IMR-90 (cell line): Measurements from ENCODE around the gene PIAS1. TPM values are rescaled to one million over a fixed set of nuclear protein-coding genes. Genes with fewer than 3 reads are reported as not detected.

ENCODE experiments used
- ATAC-seq: fragments of 200-7000 bp; cut with Tn5 transposase; 2 replicates; pipeline ENCODE4 v1.9.1; 2020; ENCODE audit warnings: low read depth, mild to moderate bottlenecking, moderate library complexity
- BruUV-seq: library from RNA; stranded (reverse); fragments of 400-500 nt; replicated peaks from 2 replicates; lab custom pipeline; 2021; lab: Mats Ljungman, UMichigan
- CTCF ChIA-PET: fragments of 300-600 bp; formaldehyde crosslinking; extraction: SDS; loops from one replicate; lab custom pipeline; 2021; ENCODE audit warnings: antibody characterized with exemption; lab: Yijun Ruan, JAX
- POLR2A ChIA-PET: fragments of 300-600 bp; sonication (Branson Sonifier 250); formaldehyde crosslinking; loops from one replicate; lab custom pipeline; 2022; ENCODE audit warnings: antibody characterized with exemption; ENCODE audit not compliant: unreplicated experiment; lab: Charles Lee
- DNase-seq: peaks from one replicate; pipeline ENCODE4 v3.0.0; 2013
- H2AFZ ChIP-seq: replicated peaks from 2 replicates; pipeline ENCODE3; 2013; ENCODE audit warnings: low read length, mild to moderate bottlenecking; ENCODE audit not compliant: poor library complexity
- H2AK5ac ChIP-seq: 2 replicates; pipeline ENCODE4 v1.6.1; 2013; ENCODE audit warnings: low read depth, low read length, inconsistent platforms
- H2AK9ac ChIP-seq: replicated peaks from 2 replicates; pipeline ENCODE3; 2013; ENCODE audit warnings: mild to moderate bottlenecking, low read depth, low read length, moderate library complexity; ENCODE audit not compliant: poor library complexity
- H2BK120ac ChIP-seq: 2 replicates; pipeline ENCODE4 v1.6.1; 2013; ENCODE audit warnings: low read depth, low read length, inconsistent platforms
- H2BK15ac ChIP-seq: 3 replicates; pipeline ENCODE4 v1.6.1; 2013; ENCODE audit warnings: low read depth, low read length, inconsistent platforms
- H2BK20ac ChIP-seq: 2 replicates; pipeline ENCODE4 v1.6.1; 2013; ENCODE audit warnings: low read depth, mild to moderate bottlenecking, inconsistent platforms, low read length, moderate library complexity
- H2BK5ac ChIP-seq: 2 replicates; pipeline ENCODE4 v1.6.1; 2013; ENCODE audit warnings: mild to moderate bottlenecking, low read depth, low read length, inconsistent platforms; ENCODE audit not compliant: poor library complexity, severe bottlenecking
- H3K14ac ChIP-seq: replicated peaks from 2 replicates; pipeline ENCODE4 v1.6.1; 2013; ENCODE audit warnings: low read depth, low read length, inconsistent platforms
- H3K18ac ChIP-seq: 2 replicates; pipeline ENCODE4 v1.6.1; 2013; ENCODE audit warnings: low read depth, low read length, control low read depth
- H3K23ac ChIP-seq: 2 replicates; pipeline ENCODE4 v1.6.1; 2013; ENCODE audit warnings: low read depth, low read length, inconsistent platforms
- H3K27ac ChIP-seq: 2 replicates; pipeline ENCODE4 v1.5.1; 2013; ENCODE audit warnings: mild to moderate bottlenecking, control low read depth, low read length; ENCODE audit not compliant: insufficient read depth
- H3K27me3 ChIP-seq: 2 replicates; pipeline ENCODE4 v1.6.1; 2013; ENCODE audit warnings: low read length; ENCODE audit not compliant: control insufficient read depth, insufficient read depth
- H3K36me3 ChIP-seq: 2 replicates; pipeline ENCODE4 v1.6.1; 2013; ENCODE audit warnings: low read length, mixed read lengths; ENCODE audit not compliant: control insufficient read depth, insufficient read depth
- H3K4ac ChIP-seq: 2 replicates; pipeline ENCODE4 v1.6.1; 2013; ENCODE audit warnings: low read depth, low read length, inconsistent platforms
- H3K4me1 ChIP-seq: 2 replicates; pipeline ENCODE4 v1.6.1; 2013; ENCODE audit warnings: low read length, mixed read lengths; ENCODE audit not compliant: control insufficient read depth, insufficient read depth
- H3K4me2 ChIP-seq: 2 replicates; pipeline ENCODE4 v1.6.1; 2013; ENCODE audit warnings: low read depth, mild to moderate bottlenecking, control low read depth, low read length, moderate library complexity
- H3K4me3 ChIP-seq: 2 replicates; pipeline ENCODE4 v1.5.1; 2013; ENCODE audit warnings: low read depth, mild to moderate bottlenecking, control low read depth, low read length, moderate library complexity; ENCODE audit not compliant: insufficient read depth
- H3K56ac ChIP-seq: 2 replicates; pipeline ENCODE4 v1.6.1; 2013; ENCODE audit warnings: low read length, inconsistent platforms; ENCODE audit not compliant: insufficient read depth; ENCODE audit errors: extremely low read depth
- H3K79me1 ChIP-seq, 2 experiments: 2 replicates each; pipeline ENCODE4 v1.6.1; 2013; ENCODE audit warnings: low read length in 2 of 2, inconsistent platforms in 1 of 2, low read depth in 1 of 2
- H3K9ac ChIP-seq: 2 replicates; pipeline ENCODE4 v1.6.1; 2013; ENCODE audit warnings: low read depth, low read length, control low read depth
- H3K9me1 ChIP-seq: 2 replicates; pipeline ENCODE4 v1.6.1; 2013; ENCODE audit warnings: low read length, inconsistent platforms; ENCODE audit not compliant: insufficient read depth
- H3K9me3 ChIP-seq: 2 replicates; pipeline ENCODE4 v1.6.1; 2013; ENCODE audit warnings: low read length; ENCODE audit not compliant: control insufficient read depth, insufficient read depth
- H4K20me1 ChIP-seq: 2 replicates; pipeline ENCODE4 v1.6.1; 2013; ENCODE audit warnings: low read length, inconsistent platforms; ENCODE audit not compliant: insufficient read depth
- H4K5ac ChIP-seq: 2 replicates; pipeline ENCODE4 v1.6.1; 2013; ENCODE audit warnings: mild to moderate bottlenecking, low read depth, low read length, control low read depth
- H4K8ac ChIP-seq, 2 experiments: 2 replicates each; pipeline ENCODE4 v1.6.1; 2013; ENCODE audit warnings: low read depth in 2 of 2, low read length in 2 of 2, control low read depth in 1 of 2, inconsistent platforms in 1 of 2
- H4K91ac ChIP-seq: 2 replicates; pipeline ENCODE4 v1.6.1; 2013; ENCODE audit warnings: low read depth, low read length, inconsistent platforms; ENCODE audit not compliant: insufficient read depth
- BHLHE40 ChIP-seq: fragments of 150-350 bp; IDR thresholded peaks from 2 replicates; pipeline ENCODE4 v1.6.1; 2016; ENCODE audit warnings: mild to moderate bottlenecking, low read depth, low read length
- CEBPB ChIP-seq: IDR thresholded peaks from 2 replicates; pipeline ENCODE4 v1.6.1; 2012; ENCODE audit warnings: low read depth, low read length, improper control_type of control experiment
- CHD1 ChIP-seq: IDR thresholded peaks from 2 replicates; pipeline ENCODE4 v1.6.1; 2012; ENCODE audit warnings: low read depth, low read length, improper control_type of control experiment
- FOS ChIP-seq: fragments of 150-350 bp; IDR thresholded peaks from 2 replicates; pipeline ENCODE4 v1.6.1; 2016; ENCODE audit warnings: low read depth, low read length
- MAFK ChIP-seq: IDR thresholded peaks from 2 replicates; pipeline ENCODE4 v1.6.1; 2012; ENCODE audit warnings: low read depth, low read length, improper control_type of control experiment
- MAZ ChIP-seq: IDR thresholded peaks from 2 replicates; pipeline ENCODE4 v1.6.1; 2012; ENCODE audit warnings: low read depth, mild to moderate bottlenecking, low read length, improper control_type of control experiment, moderate library complexity, borderline replicate concordance
- MXI1 ChIP-seq: IDR thresholded peaks from 2 replicates; pipeline ENCODE4 v1.6.1; 2012; ENCODE audit warnings: low read depth, mild to moderate bottlenecking, low read length, moderate library complexity, borderline replicate concordance
- NFE2L2 ChIP-seq: fragments of 150-350 bp; IDR thresholded peaks from 2 replicates; pipeline ENCODE4 v1.6.1; 2016; ENCODE audit warnings: low read depth, mild to moderate bottlenecking, low read length
- POLR2A ChIP-seq: IDR thresholded peaks from 2 replicates; pipeline ENCODE4 v1.6.1; 2012; ENCODE audit warnings: mild to moderate bottlenecking, low read depth, low read length
- RCOR1 ChIP-seq: IDR thresholded peaks from 2 replicates; pipeline ENCODE4 v1.6.1; 2012; ENCODE audit warnings: mild to moderate bottlenecking, low read length, improper control_type of control experiment; ENCODE audit not compliant: insufficient replicate concordance
- RFX5 ChIP-seq: IDR thresholded peaks from 2 replicates; pipeline ENCODE4 v1.8.0; 2012; ENCODE audit warnings: low read depth, mild to moderate bottlenecking, low read length, moderate library complexity
- SMC3 ChIP-seq: fragments of 150-350 bp; IDR thresholded peaks from 2 replicates; pipeline ENCODE4 v1.6.1; 2016; ENCODE audit warnings: low read depth, mild to moderate bottlenecking, antibody characterized with exemption, low read length, moderate library complexity
- WGBS, 2 experiments: methylation state at CpG; one replicate each; pipeline versions ENCODE4 v1.1.5 to v1.1.7; 2013; ENCODE audit warnings: missing lambda C conversion rate in 2 of 2; ENCODE audit not compliant: insufficient read length in 1 of 2; ENCODE audit errors: extremely low coverage in 2 of 2; 5-methylcytosine and 5-hydroxymethylcytosine counted together
- dilution Hi-C: fragments of 300-500 bp; cut with HindIII; formaldehyde crosslinking; loops from one replicate; pipeline ENCODE4 v1.14.3; 2018; ENCODE audit warnings: low sequenced_read_pairs; ENCODE audit not compliant: unreplicated experiment
- in situ Hi-C: fragments of 300-500 bp; cut with MboI; formaldehyde crosslinking; loops from 3 replicates; pipeline ENCODE4 v1.14.3; 2019; ENCODE audit warnings: low sequenced_read_pairs, inconsistent platforms, mixed read lengths
- intact Hi-C: fragments of 100-400 bp; cut with micrococcal nuclease; formaldehyde crosslinking; loops from 2 replicates; pipeline ENCODE4 v1.10.0; 2022
- polyA plus RNA-seq, 3 experiments: library from polyadenylated mRNA; depleted of rRNA; stranded (reverse); fragments of >200 nt; gene quantifications; 2 replicates each; pipeline ENCODE4 v1.2.3, GENCODE V29; 2012; ENCODE audit warnings: low replicate concordance in 1 of 3
- total RNA-seq: library from RNA; depleted of rRNA; stranded (reverse); fragments of >200 nt; gene quantifications from 2 replicates; pipeline ENCODE4 v1.2.3, GENCODE V29; 2012
- TF ChIP-seq, protein P1 (sequence below): conservative IDR thresholded peaks from 2 replicates; pipeline ENCODE4 v1.5.1; 2012; ENCODE audit warnings: mild to moderate bottlenecking, low read depth, low read length, improper control_type of control experiment
- TF ChIP-seq, protein P2 (sequence below): fragments of 150-350 bp; IDR thresholded peaks from 2 replicates; pipeline ENCODE4 v1.6.1; 2016; ENCODE audit warnings: low read depth, mild to moderate bottlenecking, low read length, moderate library complexity, borderline replicate concordance
- TF ChIP-seq, protein P3 (sequence below): fragments of 150-350 bp; IDR thresholded peaks from 2 replicates; pipeline ENCODE4 v1.6.1; 2017; ENCODE audit warnings: mild to moderate bottlenecking, antibody characterized with exemption, low read length, low read depth

PIAS1 gene
- total and polyA plus RNA-seq, 2 of the 4 experiments (the other 2 are of a cell fraction): 20.0 to 63.6 TPM

DNA sequence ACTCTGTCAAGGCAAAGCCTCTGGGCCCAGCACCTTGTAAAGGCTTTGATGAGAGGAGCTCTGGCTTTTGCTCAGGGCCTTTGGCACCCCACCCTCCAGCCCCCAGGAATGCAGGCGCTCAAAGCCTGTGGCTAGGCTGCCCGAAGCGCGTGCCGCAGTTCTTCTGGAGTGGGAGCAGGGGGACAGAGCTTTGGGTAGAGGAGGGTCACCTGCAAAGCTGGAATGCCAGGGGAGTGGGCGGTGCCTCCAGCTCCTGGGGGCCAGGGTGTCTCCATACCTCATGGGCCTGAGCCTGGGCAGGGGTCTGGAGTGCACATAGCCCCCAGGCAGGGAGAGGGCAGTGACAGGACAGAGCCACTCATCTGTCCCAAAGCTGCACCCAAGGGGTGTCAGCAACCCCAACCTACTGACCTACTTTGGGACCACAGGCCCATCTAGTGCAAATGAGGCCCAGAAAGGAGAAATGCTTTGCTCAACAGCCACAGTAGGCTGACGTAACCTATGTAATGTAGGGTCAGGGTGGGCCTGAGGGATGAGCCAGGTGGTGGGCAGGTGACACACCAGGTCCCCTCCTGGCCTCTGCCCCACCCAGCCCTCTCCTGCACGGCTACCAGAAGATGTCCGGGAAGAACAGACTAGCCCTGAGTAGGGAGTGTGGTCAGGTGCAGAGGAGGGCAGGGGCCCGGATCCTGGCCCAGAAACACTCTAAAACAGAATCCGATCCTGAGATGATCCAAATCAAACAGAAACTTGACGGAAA, 153.2 kb downstream of the PIAS1 start:
- Histone ChIP-seq H3K56ac (no peak overlapping the region), H3K9ac (no peak overlapping the region), H3K9me3 (no peaks in the 10 kb centered on the region), H3K27me3 (no peaks in the 10 kb centered on the region), H3K4me2 (no peak overlapping the region), H2AK9ac (peak overlapping the region; percentile 71), H2BK120ac (no peak overlapping the region), H3K14ac (no peak overlapping the region), H2BK5ac (no peak overlapping the region), H4K91ac (no peak overlapping the region), H3K4me3 (no peak overlapping the region), H4K20me1 (peaks cover 5% of the 10 kb centered on the region; the same call in 1 of the 2 replicates), H2BK20ac (no peak overlapping the region), H2AFZ (no peak overlapping the region), H3K4ac (no peak overlapping the region), H3K4me1 (peaks cover 6% of the 10 kb centered on the region; the same call in 1 of the 2 replicates), H4K5ac (no peak overlapping the region), H3K36me3 (0 out of 2 replicates have a peak, but pooled peaks cover 2% of the 10 kb centered on the region), H3K27ac (no peak overlapping the region), H2AK5ac (no peak overlapping the region), H3K9me1 (no peaks in the 10 kb centered on the region; the same call in 1 of the 2 replicates), H3K18ac (no peak overlapping the region), H4K8ac (no peak overlapping the region), H3K23ac (no peak overlapping the region), H3K79me1 (peaks cover under 1 to 36% of the 10 kb centered on the region in 2 experiments; a peak in 3 of 4 replicates), H2BK15ac (no peak overlapping the region)
- dilution Hi-C loops (no loop called here), in situ Hi-C loops (no loop called here), intact Hi-C loops (no loop called here)
- ATAC-seq: no peak
- no peak for DNase-seq
- POLR2A ChIA-PET: no interaction called here
- no TSS peak for BruUV-seq
- CTCF ChIA-PET: no interaction called here
- no CpG with 5 or more reads among the region's 12 CpGs for WGBS, 2 experiments
- TF ChIP-seq POLR2A: no peak
- TF ChIP-seq BHLHE40: no peak
- no peak for TF ChIP-seq MXI1
- TF ChIP-seq FOS: no peak
- TF ChIP-seq, protein P1, sequence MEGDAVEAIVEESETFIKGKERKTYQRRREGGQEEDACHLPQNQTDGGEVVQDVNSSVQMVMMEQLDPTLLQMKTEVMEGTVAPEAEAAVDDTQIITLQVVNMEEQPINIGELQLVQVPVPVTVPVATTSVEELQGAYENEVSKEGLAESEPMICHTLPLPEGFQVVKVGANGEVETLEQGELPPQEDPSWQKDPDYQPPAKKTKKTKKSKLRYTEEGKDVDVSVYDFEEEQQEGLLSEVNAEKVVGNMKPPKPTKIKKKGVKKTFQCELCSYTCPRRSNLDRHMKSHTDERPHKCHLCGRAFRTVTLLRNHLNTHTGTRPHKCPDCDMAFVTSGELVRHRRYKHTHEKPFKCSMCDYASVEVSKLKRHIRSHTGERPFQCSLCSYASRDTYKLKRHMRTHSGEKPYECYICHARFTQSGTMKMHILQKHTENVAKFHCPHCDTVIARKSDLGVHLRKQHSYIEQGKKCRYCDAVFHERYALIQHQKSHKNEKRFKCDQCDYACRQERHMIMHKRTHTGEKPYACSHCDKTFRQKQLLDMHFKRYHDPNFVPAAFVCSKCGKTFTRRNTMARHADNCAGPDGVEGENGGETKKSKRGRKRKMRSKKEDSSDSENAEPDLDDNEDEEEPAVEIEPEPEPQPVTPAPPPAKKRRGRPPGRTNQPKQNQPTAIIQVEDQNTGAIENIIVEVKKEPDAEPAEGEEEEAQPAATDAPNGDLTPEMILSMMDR: no peak
- no peak for TF ChIP-seq CHD1
- TF ChIP-seq, protein P2, sequence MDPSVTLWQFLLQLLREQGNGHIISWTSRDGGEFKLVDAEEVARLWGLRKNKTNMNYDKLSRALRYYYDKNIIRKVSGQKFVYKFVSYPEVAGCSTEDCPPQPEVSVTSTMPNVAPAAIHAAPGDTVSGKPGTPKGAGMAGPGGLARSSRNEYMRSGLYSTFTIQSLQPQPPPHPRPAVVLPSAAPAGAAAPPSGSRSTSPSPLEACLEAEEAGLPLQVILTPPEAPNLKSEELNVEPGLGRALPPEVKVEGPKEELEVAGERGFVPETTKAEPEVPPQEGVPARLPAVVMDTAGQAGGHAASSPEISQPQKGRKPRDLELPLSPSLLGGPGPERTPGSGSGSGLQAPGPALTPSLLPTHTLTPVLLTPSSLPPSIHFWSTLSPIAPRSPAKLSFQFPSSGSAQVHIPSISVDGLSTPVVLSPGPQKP: no peak
- TF ChIP-seq MAFK: no peak
- TF ChIP-seq RCOR1: no peak
- no peak for TF ChIP-seq CEBPB
- TF ChIP-seq NFE2L2: no peak
- no peak for TF ChIP-seq SMC3
- TF ChIP-seq, protein P3, sequence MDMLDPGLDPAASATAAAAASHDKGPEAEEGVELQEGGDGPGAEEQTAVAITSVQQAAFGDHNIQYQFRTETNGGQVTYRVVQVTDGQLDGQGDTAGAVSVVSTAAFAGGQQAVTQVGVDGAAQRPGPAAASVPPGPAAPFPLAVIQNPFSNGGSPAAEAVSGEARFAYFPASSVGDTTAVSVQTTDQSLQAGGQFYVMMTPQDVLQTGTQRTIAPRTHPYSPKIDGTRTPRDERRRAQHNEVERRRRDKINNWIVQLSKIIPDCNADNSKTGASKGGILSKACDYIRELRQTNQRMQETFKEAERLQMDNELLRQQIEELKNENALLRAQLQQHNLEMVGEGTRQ: no peak
- no peak for TF ChIP-seq RFX5
- TF ChIP-seq MAZ: no peak
